Spinal cord (tissue), 10 donors: ENCODE measurements around the gene RUNX3. TPM values are rescaled to one million over a fixed set of nuclear protein-coding genes. Genes with fewer than 3 reads are reported as not detected.

Experiments
- DNase-seq, 6 donors: peaks; one replicate each; pipeline versions ENCODE4 v3.0.0 to v3.0.0-alpha.2; 2013 to 2015; ENCODE audit warnings: low spot score in 6 of 6, low read depth in 4 of 6
- H3K27ac ChIP-seq: one replicate; pipeline ENCODE4 v1.5.1; 2013; ENCODE audit warnings: low read depth, low read length, control low read depth
- H3K27me3 ChIP-seq: one replicate; pipeline ENCODE4 v1.6.1; 2013; ENCODE audit warnings: low read length; ENCODE audit not compliant: control insufficient read depth, insufficient read depth
- H3K36me3 ChIP-seq: one replicate; pipeline ENCODE4 v1.6.1; 2013; ENCODE audit warnings: low read length; ENCODE audit not compliant: control insufficient read depth, insufficient read depth
- H3K4me1 ChIP-seq: one replicate; pipeline ENCODE4 v1.6.1; 2013; ENCODE audit warnings: low read length; ENCODE audit not compliant: control insufficient read depth, insufficient read depth
- H3K4me3 ChIP-seq: one replicate; pipeline ENCODE4 v1.5.1; 2013; ENCODE audit warnings: low read depth, low read length, control low read depth
- H3K9me3 ChIP-seq: one replicate; pipeline ENCODE4 v1.6.1; 2013; ENCODE audit warnings: low read length; ENCODE audit not compliant: control insufficient read depth, insufficient read depth
- WGBS: methylation state at CpG from one replicate; pipeline ENCODE4 v1.1.5; 2013; ENCODE audit warnings: missing lambda C conversion rate; ENCODE audit not compliant: insufficient coverage; 5-methylcytosine and 5-hydroxymethylcytosine counted together
- polyA plus RNA-seq, 2 donors: library from polyadenylated mRNA; unstranded; fragments of 120-200 nt; gene quantifications; one replicate each; pipeline ENCODE4 v1.2.1, GENCODE V29; 2013; ENCODE audit not compliant: insufficient read length in 2 of 2
- total RNA-seq, 2 donors: library from RNA; depleted of rRNA in 1 of 2; stranded (reverse); fragments of 120-200 nt in 1 of 2; fragments of >200 nt in 1 of 2; gene quantifications; one replicate each; pipeline versions ENCODE4 v1.2.3 to v1.2.4, GENCODE V29; 2013 to 2014
- donor health status: healthy.

The RUNX3 gene
- total and polyA plus RNA-seq, 4 donors: 0.08 to 0.42 (median 0.10) TPM

GRCh38 chr1:24963943-24964693 lies 34.0 kb upstream of the RUNX3 start:
- Histone ChIP-seq H3K9me3 (no peaks in the 10 kb centered on the region), H3K36me3 (peaks cover 4% of the 10 kb centered on the region), H3K4me1 (no peaks in the 10 kb centered on the region), H3K27me3 (no peaks in the 10 kb centered on the region), H3K4me3 (no peak overlapping the region), H3K27ac (no peak overlapping the region)
- no peak for DNase-seq
- 91% methylated on average over 20 of the region's 23 CpGs for WGBS

- H3K4me1 ChIP-seq: no peaks in the 10 kb centered on the region
- peaks cover 4% of the 10 kb centered on the region for H3K36me3 ChIP-seq
- H3K27ac ChIP-seq: no peak overlapping the region
- no peak overlapping the region for H3K4me3 ChIP-seq
- no peak for DNase-seq
- no peaks in the 10 kb centered on the region for H3K9me3 ChIP-seq
- WGBS: 76% methylated on average over 9 of the region's 9 CpGs
- no peaks in the 10 kb centered on the region for H3K27me3 ChIP-seq
These were observed 33.2 kb upstream of the RUNX3 start for GRCh38 chr1:24963099-24963872.

DNA sequence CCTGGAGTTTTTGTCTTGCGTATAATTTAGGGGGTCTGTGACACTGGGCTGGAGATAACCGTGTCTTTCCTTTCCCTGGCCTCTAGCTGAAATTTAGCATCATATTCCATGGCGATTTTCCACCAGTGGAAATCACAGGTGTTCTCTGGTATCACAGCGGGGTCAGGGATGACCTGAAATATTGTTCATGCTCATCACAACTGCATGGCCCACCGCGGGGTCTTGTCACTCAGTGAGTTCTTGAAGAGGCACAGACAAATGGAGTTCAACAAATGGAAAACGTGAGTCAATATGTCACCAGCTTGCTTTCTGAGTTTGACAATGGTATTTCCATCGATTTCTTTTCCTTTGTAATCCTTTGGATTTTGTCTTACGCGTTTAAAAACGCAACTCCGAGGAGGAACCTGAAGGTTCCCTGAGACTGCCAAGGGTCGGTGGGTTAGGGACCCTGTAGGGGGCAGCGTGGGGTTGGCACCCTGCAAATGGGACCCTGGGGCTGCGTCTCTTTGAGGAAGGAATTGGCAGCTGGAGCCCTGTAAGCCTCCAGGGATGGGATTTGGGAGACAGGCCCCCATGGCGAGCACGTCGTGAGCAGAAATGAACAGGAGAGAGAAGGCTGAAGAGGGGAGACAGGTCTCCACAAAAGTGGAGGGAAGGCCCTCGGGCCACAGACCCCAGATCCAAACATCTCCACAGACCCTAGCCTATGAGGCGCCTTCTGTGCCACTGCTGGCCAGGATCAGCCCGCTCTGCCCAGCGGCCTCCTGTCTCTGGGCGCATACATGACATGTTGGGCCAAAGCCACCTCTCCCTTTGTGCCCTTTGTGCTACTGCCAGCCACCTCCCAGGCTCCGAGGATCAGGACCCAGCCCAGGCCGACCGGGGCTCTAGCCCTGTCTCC lies 32.1 kb upstream of the RUNX3 start:
- no peaks in the 10 kb centered on the region for H3K27me3 ChIP-seq
- WGBS: 79% methylated on average over 21 of the region's 26 CpGs
- H3K36me3 ChIP-seq: peaks cover 4% of the 10 kb centered on the region

GRCh38 chr1:24961334-24961733 lies 31.3 kb upstream of the RUNX3 start:
- Histone ChIP-seq H3K27ac (no peak overlapping the region), H3K4me1 (no peaks in the 10 kb centered on the region), H3K36me3 (peaks cover 4% of the 10 kb centered on the region), H3K9me3 (no peaks in the 10 kb centered on the region), H3K4me3 (no peak overlapping the region), H3K27me3 (no peaks in the 10 kb centered on the region)
- no peak for DNase-seq
- WGBS: 88% methylated on average over 5 of the region's 7 CpGs

More for the DNA sequence above, 32.1 kb upstream of the RUNX3 start:
- no peak for DNase-seq
- no peak overlapping the region for H3K4me3 ChIP-seq
- no peaks in the 10 kb centered on the region for H3K9me3 ChIP-seq
- no peaks in the 10 kb centered on the region for H3K4me1 ChIP-seq
- no peak overlapping the region for H3K27ac ChIP-seq

DNA sequence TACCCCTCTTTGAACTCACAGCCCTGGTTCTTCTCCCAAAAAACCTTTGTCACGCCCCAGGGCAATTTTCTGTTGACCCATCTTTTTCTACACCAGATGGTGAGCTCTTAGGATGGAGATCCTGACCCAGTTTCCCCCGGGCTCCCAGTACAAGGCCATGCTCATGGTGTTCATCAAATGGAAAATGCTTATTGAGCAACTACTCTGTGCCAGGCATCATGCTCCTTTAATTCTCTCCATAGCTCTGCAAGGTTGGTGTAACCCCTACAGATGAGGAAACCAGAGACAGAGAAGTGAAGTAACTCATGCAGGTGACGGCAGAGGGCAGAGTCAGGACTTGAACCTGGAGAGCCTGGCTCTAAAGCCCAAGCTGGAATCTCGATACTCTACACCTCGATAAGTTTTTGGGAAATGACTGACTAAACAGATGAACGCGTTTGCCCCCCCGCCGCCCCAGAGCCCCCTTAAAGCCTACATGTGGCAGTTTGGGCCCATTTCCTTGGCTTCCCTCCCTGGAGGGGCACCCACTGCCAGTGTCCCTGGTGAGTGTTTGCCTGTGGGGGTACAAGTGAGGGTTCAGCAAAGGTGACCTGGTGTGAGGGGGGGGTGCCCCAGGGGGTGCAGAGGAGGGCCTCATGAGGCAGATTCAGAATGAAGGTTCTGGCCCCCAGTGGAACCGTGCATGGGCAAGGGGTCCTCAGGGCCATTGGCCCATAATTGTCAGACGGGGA lies 30.2 kb upstream of the RUNX3 start:
- Histone ChIP-seq H3K4me1 (no peaks in the 10 kb centered on the region), H3K9me3 (no peaks in the 10 kb centered on the region), H3K4me3 (no peak overlapping the region), H3K27ac (no peak overlapping the region), H3K27me3 (no peaks in the 10 kb centered on the region), H3K36me3 (no peaks in the 10 kb centered on the region)
- WGBS: 95% methylated on average over 10 of the region's 11 CpGs
- DNase-seq: no peak

GRCh38 chr1:24959623-24959975 lies 29.5 kb upstream of the RUNX3 start:
- Histone ChIP-seq H3K4me1 (no peaks in the 10 kb centered on the region), H3K9me3 (no peaks in the 10 kb centered on the region)

GRCh38 chr1:24958766-24959622 lies 28.9 kb upstream of the RUNX3 start:
- Histone ChIP-seq H3K4me3 (no peak overlapping the region), H3K36me3 (no peaks in the 10 kb centered on the region), H3K27ac (no peak overlapping the region), H3K27me3 (no peaks in the 10 kb centered on the region), H3K9me3 (no peaks in the 10 kb centered on the region), H3K4me1 (no peaks in the 10 kb centered on the region)
- WGBS: 84% methylated on average over 23 of the region's 23 CpGs
- no peak for DNase-seq

More at GRCh38 chr1:24959623-24959975, 29.5 kb upstream of the RUNX3 start:
- Histone ChIP-seq H3K27ac (no peak overlapping the region), H3K4me3 (no peak overlapping the region), H3K36me3 (no peaks in the 10 kb centered on the region), H3K27me3 (no peaks in the 10 kb centered on the region)
- no peak for DNase-seq
- WGBS: 87% methylated on average over 8 of the region's 8 CpGs

DNA sequence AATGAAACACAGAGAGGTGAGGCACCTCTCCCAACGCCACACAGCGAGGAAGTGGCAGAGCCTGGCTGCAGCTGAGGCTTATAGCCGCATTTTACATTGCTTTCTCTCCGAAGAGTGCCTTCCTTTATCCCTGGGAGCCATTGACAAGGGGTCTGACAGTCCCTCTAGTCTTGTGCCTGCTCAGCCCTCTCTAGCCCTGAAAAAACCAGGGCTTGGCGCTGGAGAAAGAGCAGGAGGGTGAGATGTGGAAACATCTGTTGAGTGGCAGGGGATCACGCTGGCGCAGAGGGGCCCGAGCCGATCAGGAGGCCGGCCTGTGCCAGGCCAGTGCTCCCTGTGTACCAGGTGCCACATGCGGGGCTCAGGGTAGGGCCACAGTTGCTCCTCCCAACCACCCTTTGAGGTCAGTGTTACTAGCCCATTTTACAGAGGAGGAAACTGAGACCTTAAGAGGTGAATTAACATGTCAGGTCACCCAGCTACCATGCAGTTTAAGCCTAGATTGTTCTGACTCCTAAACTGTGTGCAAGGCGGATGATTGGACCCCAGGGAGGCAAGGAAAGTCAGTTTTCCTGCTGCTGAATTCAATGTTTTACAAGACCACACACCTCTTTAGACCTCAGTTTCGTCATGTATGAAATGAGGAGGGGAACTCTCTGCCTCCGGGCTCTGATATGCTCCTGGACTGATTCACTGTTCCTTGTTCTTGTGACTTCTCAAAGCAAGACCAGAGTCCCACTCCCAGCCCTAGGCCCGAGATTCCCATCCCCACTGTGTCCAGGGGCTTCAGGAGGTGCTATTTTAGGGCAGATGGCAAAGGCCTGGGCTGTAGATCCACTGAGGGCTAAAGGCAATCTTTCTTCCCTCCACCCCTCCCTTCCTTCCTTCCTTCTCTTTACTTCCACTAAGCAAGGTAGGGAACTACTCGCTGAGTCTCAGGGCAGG lies 28.0 kb upstream of the RUNX3 start:
- no peaks in the 10 kb centered on the region for H3K36me3 ChIP-seq
- 93% methylated on average over 15 of the region's 16 CpGs for WGBS
- no peaks in the 10 kb centered on the region for H3K9me3 ChIP-seq
- DNase-seq: no peak
- no peak overlapping the region for H3K27ac ChIP-seq
- no peaks in the 10 kb centered on the region for H3K4me1 ChIP-seq
- no peaks in the 10 kb centered on the region for H3K27me3 ChIP-seq
- H3K4me3 ChIP-seq: no peak overlapping the region
